ENCODE measurements around the gene SLC8A1. TPM values are rescaled to one million over a fixed set of nuclear protein-coding genes. Genes with fewer than 3 reads are reported as not detected.

Gene SLC8A1
- total RNA-seq, 4 donors from 2014 or later: 22.8 to 65.5 (median 42.0) TPM

GRCh38 chr2:40310303-40310702 lies 141.6 kb downstream of the SLC8A1 start:
- Histone ChIP-seq H3K9me3 (peaks cover 0 to 10% of the 10 kb centered on the region in 2 donors), H3K4me1 (no peaks in the 10 kb centered on the region), H3K36me3 (no peaks in the 10 kb centered on the region), H3K4me3 (no peak overlapping the region), H3K27ac (no peak overlapping the region), H3K27me3 (no peaks in the 10 kb centered on the region)
- intact Hi-C loops (cut with DNase I; ENCODE audit: low total_unique reads): no loop called here
- no peak for DNase-seq
- in situ Hi-C loops (cut with MboI; ENCODE audit: low pct_ligation_motif_present in 1 of 4, low pct_unique_long_range_greater_than_20kb in 1 of 4, low sequenced_read_pairs in 3 of 4): no loop called here
- TF ChIP-seq POLR2AphosphoS5 (IDR thresholded peaks at IDR 0.05): no peak
- TF ChIP-seq POLR2A (IDR thresholded peaks at IDR 0.05): no peak
- no peak for TF ChIP-seq EP300 (IDR thresholded peaks at IDR 0.05; ENCODE audit: low read depth)
- TF ChIP-seq CTCF (IDR thresholded peaks at IDR 0.05): no peak
- WGBS, 2 donors (ENCODE audit: low coverage in 1 of 2): 50% methylated on average over 1 of the region's 1 CpG; no CpG with 5 or more reads in 1 of the 2 donors

GRCh38 chr2:40304340-40304739 lies 147.6 kb downstream of the SLC8A1 start:
- no peak for DNase-seq
- Histone ChIP-seq H3K4me1 (no peaks in the 10 kb centered on the region), H3K27ac (no peak overlapping the region), H3K27me3 (no peaks in the 10 kb centered on the region), H3K36me3 (no peaks in the 10 kb centered on the region), H3K4me3 (no peak overlapping the region), H3K9me3 (no peaks in the 10 kb centered on the region)
- WGBS, 2 donors (ENCODE audit: low coverage in 1 of 2): 82 to 87% methylated on average over 7 to 8 of the region's 8 CpGs
- intact Hi-C loops (cut with DNase I; ENCODE audit: low total_unique reads): no loop called here
- in situ Hi-C loops (cut with MboI; ENCODE audit: low pct_ligation_motif_present in 1 of 4, low pct_unique_long_range_greater_than_20kb in 1 of 4, low sequenced_read_pairs in 3 of 4): no loop called here
- TF ChIP-seq POLR2A (IDR thresholded peaks at IDR 0.05): no peak
- TF ChIP-seq EP300 (IDR thresholded peaks at IDR 0.05; ENCODE audit: low read depth): no peak
- no peak for TF ChIP-seq CTCF (IDR thresholded peaks at IDR 0.05)
- no peak for TF ChIP-seq POLR2AphosphoS5 (IDR thresholded peaks at IDR 0.05)

GRCh38 chr2:40303746-40304145 lies 148.1 kb downstream of the SLC8A1 start:
- no peak for TF ChIP-seq POLR2AphosphoS5 (IDR thresholded peaks at IDR 0.05)
- TF ChIP-seq CTCF (IDR thresholded peaks at IDR 0.05): no peak
- TF ChIP-seq POLR2A (IDR thresholded peaks at IDR 0.05): no peak
- TF ChIP-seq EP300 (IDR thresholded peaks at IDR 0.05; ENCODE audit: low read depth): no peak
- 70 to 79% methylated on average over 2 to 4 of the region's 4 CpGs for WGBS, 2 donors (ENCODE audit: low coverage in 1 of 2)
- H3K27me3 ChIP-seq: no peaks in the 10 kb centered on the region
- H3K27ac ChIP-seq: no peak overlapping the region
- H3K4me3 ChIP-seq: no peak overlapping the region
- no peaks in the 10 kb centered on the region for H3K36me3 ChIP-seq
- H3K4me1 ChIP-seq: no peaks in the 10 kb centered on the region
- no peak for DNase-seq
- intact Hi-C loops (cut with DNase I; ENCODE audit: low total_unique reads): no loop called here
- in situ Hi-C loops (cut with MboI; ENCODE audit: low pct_ligation_motif_present in 1 of 4, low pct_unique_long_range_greater_than_20kb in 1 of 4, low sequenced_read_pairs in 3 of 4): no loop called here
- H3K9me3 ChIP-seq: no peaks in the 10 kb centered on the region

GRCh38 chr2:40302751-40303325 lies 149.1 kb downstream of the SLC8A1 start:
- H3K4me3 ChIP-seq: no peak overlapping the region
- no peak for DNase-seq
- WGBS, 2 donors (ENCODE audit: low coverage in 1 of 2): 69 to 85% methylated on average over 2 of the region's 2 CpGs
- H3K36me3 ChIP-seq: no peaks in the 10 kb centered on the region
- intact Hi-C loops (cut with DNase I; ENCODE audit: low total_unique reads): no loop called here
- no peak overlapping the region for H3K27ac ChIP-seq
- in situ Hi-C loops (cut with MboI; ENCODE audit: low pct_ligation_motif_present in 1 of 4, low pct_unique_long_range_greater_than_20kb in 1 of 4, low sequenced_read_pairs in 3 of 4): no loop called here
- TF ChIP-seq POLR2A (IDR thresholded peaks at IDR 0.05): no peak
- TF ChIP-seq POLR2AphosphoS5 (IDR thresholded peaks at IDR 0.05): no peak
- TF ChIP-seq EP300 (IDR thresholded peaks at IDR 0.05; ENCODE audit: low read depth): no peak
- no peak for TF ChIP-seq CTCF (IDR thresholded peaks at IDR 0.05)
- H3K27me3 ChIP-seq: no peaks in the 10 kb centered on the region
- H3K4me1 ChIP-seq: no peaks in the 10 kb centered on the region
- H3K9me3 ChIP-seq: no peaks in the 10 kb centered on the region
